BLaER1 (cell line): ENCODE data around the gene ELMO1.

Experiments used
- H3K27ac ChIP-seq: shearing (Covaris generic); formaldehyde crosslinking; 2 replicates; pipeline ENCODE4 v1.8.1; 2022
- H3K27me3 ChIP-seq: shearing (Covaris generic); formaldehyde crosslinking; 2 replicates; pipeline ENCODE4 v1.8.1; 2022
- H3K36me3 ChIP-seq: shearing (Covaris generic); formaldehyde crosslinking; 2 replicates; pipeline ENCODE4 v1.8.1; 2022
- H3K4me1 ChIP-seq: shearing (Covaris generic); formaldehyde crosslinking; 2 replicates; pipeline ENCODE4 v1.8.1; 2022
- H3K4me2 ChIP-seq: shearing (Covaris generic); formaldehyde crosslinking; 2 replicates; pipeline ENCODE4 v1.8.1; 2022
- H3K4me3 ChIP-seq: shearing (Covaris generic); formaldehyde crosslinking; 2 replicates; pipeline ENCODE4 v1.8.1; 2022
- H3K9ac ChIP-seq: shearing (Covaris generic); formaldehyde crosslinking; 2 replicates; pipeline ENCODE4 v1.8.1; 2022
- H3K9me3 ChIP-seq: shearing (Covaris generic); formaldehyde crosslinking; 2 replicates; pipeline ENCODE4 v1.8.1; 2022
- H4K20me1 ChIP-seq: shearing (Covaris generic); formaldehyde crosslinking; 2 replicates; pipeline ENCODE4 v1.8.1; 2022
- Cebpa-rat ChIP-seq: shearing (Covaris generic); IDR thresholded peaks from 2 replicates; pipeline ENCODE4 v1.8.1; 2022

The ELMO1 gene

GRCh38 chr7:37484426-37485073 is 35.9 kb upstream of the ELMO1 start:
- no peak overlapping the region for H3K9ac ChIP-seq
- H3K27me3 ChIP-seq: no peaks in the 10 kb centered on the region
- no peak overlapping the region for H3K4me2 ChIP-seq
- H3K27ac ChIP-seq: no peak overlapping the region
- H3K4me1 ChIP-seq: no peaks in the 10 kb centered on the region
- H3K36me3 ChIP-seq: no peaks in the 10 kb centered on the region
- TF ChIP-seq Cebpa-rat: no peak
- no peak overlapping the region for H3K4me3 ChIP-seq
- peaks cover 12% of the 10 kb centered on the region for H3K9me3 ChIP-seq
- H4K20me1 ChIP-seq: no peaks in the 10 kb centered on the region

- H3K27ac ChIP-seq: no peak overlapping the region
- H3K36me3 ChIP-seq: no peaks in the 10 kb centered on the region
These were observed 35.0 kb upstream of the ELMO1 start for GRCh38 chr7:37483627-37484026.

DNA sequence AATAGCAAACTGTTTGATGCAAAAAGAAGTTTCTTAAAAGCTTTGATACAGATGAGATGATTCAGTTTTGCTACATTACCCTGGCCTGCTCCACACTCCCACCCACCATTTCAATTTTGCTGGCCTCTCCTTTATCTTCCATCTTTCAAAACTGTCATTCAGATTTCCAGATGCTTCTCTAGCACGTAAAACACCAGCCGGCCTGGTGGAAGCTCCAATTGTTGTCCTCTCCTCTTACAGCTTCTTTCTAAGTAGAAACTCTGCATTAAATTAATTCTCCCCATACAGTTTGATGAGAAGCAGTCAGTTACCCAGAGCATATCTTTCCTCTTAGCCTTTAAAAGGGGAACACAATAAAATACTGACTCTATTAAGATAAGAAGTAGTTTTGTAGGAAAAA is 34.3 kb upstream of the ELMO1 start:
- no peak overlapping the region for H3K9ac ChIP-seq
- no peaks in the 10 kb centered on the region for H4K20me1 ChIP-seq
- no peaks in the 10 kb centered on the region for H3K4me1 ChIP-seq
- peaks cover 6% of the 10 kb centered on the region for H3K9me3 ChIP-seq
- no peak overlapping the region for H3K4me2 ChIP-seq
- H3K36me3 ChIP-seq: no peaks in the 10 kb centered on the region
- H3K27ac ChIP-seq: no peak overlapping the region
- no peaks in the 10 kb centered on the region for H3K27me3 ChIP-seq
- H3K4me3 ChIP-seq: no peak overlapping the region
- no peak for TF ChIP-seq Cebpa-rat

More at GRCh38 chr7:37483627-37484026, 35.0 kb upstream of the ELMO1 start:
- H3K27me3 ChIP-seq: no peaks in the 10 kb centered on the region
- H3K4me1 ChIP-seq: no peaks in the 10 kb centered on the region
- H3K4me3 ChIP-seq: no peak overlapping the region
- TF ChIP-seq Cebpa-rat: no peak
- H3K9me3 ChIP-seq: peaks cover 12% of the 10 kb centered on the region
- no peaks in the 10 kb centered on the region for H4K20me1 ChIP-seq
- no peak overlapping the region for H3K4me2 ChIP-seq
- H3K9ac ChIP-seq: no peak overlapping the region

DNA sequence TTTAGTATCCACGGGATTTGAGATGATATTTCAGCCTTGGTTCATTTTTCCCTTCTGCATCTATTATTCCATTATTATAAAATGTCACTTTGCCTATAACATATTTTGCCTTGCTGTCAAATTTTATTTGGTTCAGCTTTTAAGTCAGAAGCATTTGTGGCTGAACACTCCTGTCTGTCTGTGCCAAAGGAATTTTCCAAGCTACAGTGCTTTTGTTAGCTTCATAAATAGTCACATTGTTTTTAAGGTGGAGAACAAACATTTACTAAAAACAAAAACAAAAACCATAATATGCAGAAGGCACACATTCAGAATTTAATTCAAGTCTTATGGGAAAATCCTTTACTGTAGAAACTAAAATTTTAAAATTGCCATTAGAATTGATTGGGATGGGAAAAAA is 33.8 kb upstream of the ELMO1 start:
- H3K4me1 ChIP-seq: no peaks in the 10 kb centered on the region
- H3K27ac ChIP-seq: no peak overlapping the region
- no peak overlapping the region for H3K9ac ChIP-seq
- peaks cover 4% of the 10 kb centered on the region; the same call in 1 of the 2 replicates for H3K9me3 ChIP-seq
- TF ChIP-seq Cebpa-rat: no peak
- H3K36me3 ChIP-seq: no peaks in the 10 kb centered on the region
- H3K4me3 ChIP-seq: no peak overlapping the region
- H4K20me1 ChIP-seq: no peaks in the 10 kb centered on the region
- no peak overlapping the region for H3K4me2 ChIP-seq
- no peaks in the 10 kb centered on the region for H3K27me3 ChIP-seq

GRCh38 chr7:37481722-37482288 is 33.1 kb upstream of the ELMO1 start:
- Histone ChIP-seq H3K4me1 (no peaks in the 10 kb centered on the region), H3K27me3 (no peaks in the 10 kb centered on the region), H3K27ac (no peak overlapping the region), H3K4me2 (no peak overlapping the region), H3K4me3 (no peak overlapping the region), H3K36me3 (no peaks in the 10 kb centered on the region), H3K9me3 (no peaks in the 10 kb centered on the region), H4K20me1 (no peaks in the 10 kb centered on the region), H3K9ac (no peak overlapping the region)
- TF ChIP-seq Cebpa-rat: no peak

GRCh38 chr7:37481154-37481553 is 32.5 kb upstream of the ELMO1 start:
- no peak overlapping the region for H3K4me3 ChIP-seq
- no peak overlapping the region for H3K4me2 ChIP-seq
- TF ChIP-seq Cebpa-rat: no peak
- H3K9me3 ChIP-seq: no peaks in the 10 kb centered on the region
- H4K20me1 ChIP-seq: no peaks in the 10 kb centered on the region
- H3K4me1 ChIP-seq: no peaks in the 10 kb centered on the region
- no peak overlapping the region for H3K9ac ChIP-seq
- no peaks in the 10 kb centered on the region for H3K27me3 ChIP-seq
- H3K27ac ChIP-seq: no peak overlapping the region
- H3K36me3 ChIP-seq: no peaks in the 10 kb centered on the region

DNA sequence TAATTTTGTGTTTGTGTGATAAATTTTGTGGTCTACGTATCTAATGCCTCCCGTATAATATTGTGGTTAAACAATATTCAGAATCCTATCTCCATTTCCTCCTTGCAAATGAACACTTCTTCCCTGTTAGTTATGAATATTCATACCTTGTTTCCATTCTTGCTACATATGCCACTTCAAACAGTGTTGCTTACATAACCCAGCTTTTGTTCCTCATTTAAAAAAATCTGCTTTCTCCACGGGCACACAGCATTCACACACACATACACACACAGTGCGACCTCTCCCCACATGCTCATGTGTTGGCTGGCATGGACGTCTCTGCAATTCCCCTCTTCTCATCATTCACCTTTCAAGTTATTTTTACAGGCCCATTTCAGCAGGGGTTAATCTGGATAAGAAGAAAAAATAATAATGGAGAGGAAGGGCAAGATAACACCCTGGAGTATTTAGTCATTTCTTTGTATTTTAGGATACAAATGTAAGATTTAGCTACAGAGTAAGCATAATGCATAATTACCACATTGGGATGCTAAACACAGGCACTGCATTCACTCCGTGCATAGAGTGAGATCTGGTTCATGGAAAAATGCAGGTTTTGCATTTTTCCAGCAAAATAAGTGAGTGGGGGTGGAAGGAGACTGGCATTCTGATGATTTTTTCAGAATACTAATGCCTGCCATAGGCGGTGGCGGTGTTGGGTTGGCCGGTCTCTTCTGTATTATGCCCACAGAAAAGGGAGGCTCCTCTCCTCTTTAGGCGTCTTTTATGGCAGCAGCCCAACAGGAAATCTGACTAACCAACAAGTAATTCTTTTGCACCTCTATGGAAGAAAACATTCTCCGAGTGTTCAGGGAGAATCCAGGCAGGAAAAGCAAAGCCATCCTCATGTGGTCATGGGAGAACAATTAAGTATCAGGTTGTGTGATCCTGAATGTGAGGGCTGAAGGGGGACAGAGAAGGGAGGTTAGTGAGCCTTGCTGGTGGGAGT is 31.7 kb upstream of the ELMO1 start:
- no peak overlapping the region for H3K9ac ChIP-seq
- H3K4me1 ChIP-seq: no peaks in the 10 kb centered on the region
- H3K27me3 ChIP-seq: no peaks in the 10 kb centered on the region
- H3K9me3 ChIP-seq: no peaks in the 10 kb centered on the region
- H3K4me3 ChIP-seq: no peak overlapping the region
- no peak overlapping the region for H3K4me2 ChIP-seq
- TF ChIP-seq Cebpa-rat: no peak
- no peak overlapping the region for H3K27ac ChIP-seq
- H3K36me3 ChIP-seq: no peaks in the 10 kb centered on the region
- no peaks in the 10 kb centered on the region for H4K20me1 ChIP-seq

GRCh38 chr7:37476881-37477450 is 28.3 kb upstream of the ELMO1 start:
- Histone ChIP-seq H3K4me2 (no peak overlapping the region), H3K27me3 (no peaks in the 10 kb centered on the region), H3K9me3 (no peaks in the 10 kb centered on the region), H3K36me3 (no peaks in the 10 kb centered on the region), H3K4me3 (no peak overlapping the region), H3K27ac (no peak overlapping the region), H3K4me1 (no peaks in the 10 kb centered on the region), H4K20me1 (no peaks in the 10 kb centered on the region), H3K9ac (no peak overlapping the region)
- no peak for TF ChIP-seq Cebpa-rat

DNA sequence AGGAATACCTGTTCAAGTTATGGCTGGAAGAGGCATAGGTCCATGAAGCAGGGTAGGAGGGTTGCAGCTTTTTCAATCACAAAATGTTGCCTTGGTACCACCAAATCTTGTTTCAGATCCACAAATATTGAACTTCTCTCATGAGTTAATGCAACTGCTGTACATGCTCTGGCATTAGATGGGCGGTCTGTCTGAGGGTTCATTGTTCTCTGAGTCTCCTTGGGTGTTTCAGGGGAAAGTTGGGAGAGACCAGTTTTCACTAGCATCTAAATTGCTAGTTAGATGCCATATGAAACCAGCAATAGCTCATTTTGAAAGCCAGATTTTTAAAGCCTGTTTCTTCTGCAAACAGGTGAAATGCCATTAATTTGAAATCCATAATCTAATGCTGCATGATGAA is 27.8 kb upstream of the ELMO1 start:
- H3K36me3 ChIP-seq: no peaks in the 10 kb centered on the region
- H3K4me2 ChIP-seq: no peak overlapping the region
- no peak overlapping the region for H3K27ac ChIP-seq
- no peak for TF ChIP-seq Cebpa-rat
- no peaks in the 10 kb centered on the region for H3K9me3 ChIP-seq
- H3K4me1 ChIP-seq: no peaks in the 10 kb centered on the region
- no peaks in the 10 kb centered on the region for H4K20me1 ChIP-seq
- no peak overlapping the region for H3K4me3 ChIP-seq
- H3K27me3 ChIP-seq: no peaks in the 10 kb centered on the region
- H3K9ac ChIP-seq: no peak overlapping the region

GRCh38 chr7:37475646-37476045 is 27.0 kb upstream of the ELMO1 start:
- no peaks in the 10 kb centered on the region for H3K36me3 ChIP-seq
- H3K4me1 ChIP-seq: no peaks in the 10 kb centered on the region
- no peak for TF ChIP-seq Cebpa-rat

More at GRCh38 chr7:37475646-37476045, 27.0 kb upstream of the ELMO1 start:
- H3K9ac ChIP-seq: no peak overlapping the region
- no peak overlapping the region for H3K4me2 ChIP-seq
- no peak overlapping the region for H3K4me3 ChIP-seq
- no peaks in the 10 kb centered on the region for H4K20me1 ChIP-seq
- no peaks in the 10 kb centered on the region for H3K27me3 ChIP-seq
- no peaks in the 10 kb centered on the region for H3K9me3 ChIP-seq
- no peak overlapping the region for H3K27ac ChIP-seq
